HepG2 (cell line): ENCODE measurements around the gene WDR83. TPM values are rescaled to one million over a fixed set of nuclear protein-coding genes. Genes with fewer than 3 reads are reported as not detected.

Experiments used
- ADNP ChIP-seq: sonication (generic); formaldehyde crosslinking; IDR thresholded peaks from 2 replicates; pipeline ENCODE4 v1.4.0; 2020; ENCODE audit warnings: missing genetic modification reagents
- AGO2 ChIP-seq: fragments of 200-400 bp; formaldehyde crosslinking; optimal IDR thresholded peaks from 2 replicates; pipeline ENCODE3; 2017; ENCODE audit warnings: mild to moderate bottlenecking, low read depth, low read length, moderate library complexity
- CBX5 ChIP-seq: sonication (generic); formaldehyde crosslinking; IDR thresholded peaks from 2 replicates; pipeline ENCODE4 v1.4.0; 2020; ENCODE audit warnings: missing genetic modification reagents, borderline replicate concordance
- CREB1 ChIP-seq, 2 experiments: fragments of 450-650 bp in 1 of 2; IDR thresholded peaks; 2 replicates each; pipeline ENCODE4 v1.6.1; 2016 to 2017; ENCODE audit warnings: control low read depth in 1 of 2, mild to moderate bottlenecking in 1 of 2, missing compliant biosample characterization in 1 of 2, missing genetic modification characterization in 1 of 2
- ETV5 ChIP-seq: IDR thresholded peaks from 2 replicates; pipeline ENCODE4 v1.6.1; 2018; ENCODE audit warnings: missing biosample characterization, missing genetic modification reagents, inconsistent platforms, borderline replicate concordance
- ETV6 ChIP-seq: sonication (generic); formaldehyde crosslinking; conservative IDR thresholded peaks from 2 replicates; pipeline ENCODE4 v1.4.0; 2020; ENCODE audit warnings: missing genetic modification reagents
- FOSL2 ChIP-seq: sonication (generic); formaldehyde crosslinking; IDR thresholded peaks from 2 replicates; pipeline ENCODE4 v1.4.0; 2020; ENCODE audit warnings: missing genetic modification reagents
- HIC2 ChIP-seq: sonication (generic); formaldehyde crosslinking; IDR thresholded peaks from 2 replicates; pipeline ENCODE4 v1.9.0; 2022; ENCODE audit warnings: low read depth, missing genetic modification reagents
- IRF9 ChIP-seq: sonication (generic); formaldehyde crosslinking; IDR thresholded peaks from 2 replicates; pipeline ENCODE4 v1.8.0; 2022; ENCODE audit warnings: missing genetic modification reagents, mild to moderate bottlenecking, borderline replicate concordance
- ISL2 ChIP-seq: sonication (generic); formaldehyde crosslinking; IDR thresholded peaks from 2 replicates; pipeline ENCODE4 v1.5.0; 2020; ENCODE audit warnings: missing genetic modification reagents
- NCOA2 ChIP-seq: sonication (generic); formaldehyde crosslinking; IDR thresholded peaks from 2 replicates; pipeline ENCODE4 v1.8.0; 2022; ENCODE audit warnings: inconsistent platforms
- PAWR ChIP-seq: sonication (generic); formaldehyde crosslinking; IDR thresholded peaks from 2 replicates; pipeline ENCODE4 v1.4.0; 2020; ENCODE audit warnings: missing genetic modification reagents, mild to moderate bottlenecking, borderline replicate concordance
- PCBP2 ChIP-seq: fragments of 200-400 bp; formaldehyde crosslinking; optimal IDR thresholded peaks from 2 replicates; pipeline ENCODE3; 2018; ENCODE audit warnings: low read length, low read depth; ENCODE audit not compliant: poor library complexity, severe bottlenecking
- RFX3 ChIP-seq: IDR thresholded peaks from 2 replicates; pipeline ENCODE4 v1.6.1; 2016; ENCODE audit warnings: missing biosample characterization, missing genetic modification reagents
- SIN3A ChIP-seq: IDR thresholded peaks from 2 replicates; pipeline ENCODE4 v1.6.1; 2011; ENCODE audit warnings: low read depth, mild to moderate bottlenecking, control low read depth, low read length, borderline replicate concordance
- TERF1 ChIP-seq: sonication (generic); formaldehyde crosslinking; IDR thresholded peaks from 2 replicates; pipeline ENCODE4 v1.8.0; 2022; ENCODE audit warnings: mild to moderate bottlenecking, missing genetic modification reagents, moderate library complexity
- TOPORS ChIP-seq: sonication (generic); formaldehyde crosslinking; IDR thresholded peaks from 2 replicates; pipeline ENCODE4 v1.8.0; 2023; ENCODE audit warnings: mild to moderate bottlenecking, missing genetic modification reagents
- ZFP37 ChIP-seq: sonication (generic); formaldehyde crosslinking; IDR thresholded peaks from 2 replicates; pipeline ENCODE4 v1.4.0; 2020; ENCODE audit warnings: missing genetic modification reagents, borderline replicate concordance
- ZMYM4 ChIP-seq: sonication (generic); formaldehyde crosslinking; IDR thresholded peaks from 2 replicates; pipeline ENCODE4 v1.8.1; 2023; ENCODE audit warnings: mild to moderate bottlenecking, missing genetic modification reagents
- ZNF225 ChIP-seq: sonication (generic); formaldehyde crosslinking; IDR thresholded peaks from 2 replicates; pipeline ENCODE4 v1.4.0; 2020; ENCODE audit warnings: mild to moderate bottlenecking, missing genetic modification reagents
- ZNF362 ChIP-seq: sonication (generic); formaldehyde crosslinking; IDR thresholded peaks from 2 replicates; pipeline ENCODE4 v1.4.0; 2020; ENCODE audit warnings: missing genetic modification reagents, mild to moderate bottlenecking, borderline replicate concordance
- ZNF430 ChIP-seq: sonication (generic); formaldehyde crosslinking; IDR thresholded peaks from 2 replicates; pipeline ENCODE4 v1.9.0; 2021; ENCODE audit warnings: mild to moderate bottlenecking, missing genetic modification reagents
- ZNF557 ChIP-seq: sonication (generic); formaldehyde crosslinking; IDR thresholded peaks from 2 replicates; pipeline ENCODE4 v1.4.0; 2020; ENCODE audit warnings: missing genetic modification reagents
- ZNF562 ChIP-seq: sonication (generic); formaldehyde crosslinking; IDR thresholded peaks from 2 replicates; pipeline ENCODE4 v1.8.0; 2022; ENCODE audit warnings: missing genetic modification reagents, borderline replicate concordance
- ZNF841 ChIP-seq: sonication (generic); formaldehyde crosslinking; IDR thresholded peaks from 2 replicates; pipeline ENCODE4 v1.8.1; 2023; ENCODE audit warnings: missing genetic modification reagents, borderline replicate concordance
- polyA plus RNA-seq, 8 experiments: library from polyadenylated mRNA; depleted of rRNA in 3 of 8; stranded (reverse) in 7 of 8; unstranded in 1 of 8; fragments of >200 nt; fragmentation: Illumina TruSeq in 4 of 8; extraction: Trizol in 4 of 8; gene quantifications; 2 replicates each; pipeline versions ENCODE4 v1.2.1 to v1.2.3, GENCODE V29; 2011 to 2016; ENCODE audit warnings: low read depth in 4 of 8, missing spikeins in 1 of 8, mixed read lengths in 1 of 8; ENCODE audit not compliant: insufficient read depth in 1 of 8
- total RNA-seq, 5 experiments: library from RNA; depleted of rRNA; stranded (reverse); fragments of >200 nt; fragmentation: Illumina TruSeq; extraction: Trizol; gene quantifications; 2 replicates each; pipeline ENCODE4 v1.2.3, GENCODE V29; 2016; ENCODE audit warnings: low read depth in 1 of 5

The WDR83 gene
- total and polyA plus RNA-seq, 2 of the 13 experiments (the other 11 are each of a cell fraction or from before 2014, with no cell fraction given): 4.5 to 10.7 TPM

GRCh38 chr19:12722566-12723380 lies 56.2 kb downstream of the WDR83 start (continued):
- peak; percentile 73 for TF ChIP-seq ETV5 (CRISPR knock-in tag)
- TF ChIP-seq PCBP2: no peak
- 0 out of 2 replicates have a peak, but pooled peaks have one; percentile 24 for TF ChIP-seq NCOA2 (CRISPR knock-in tag)
- peak; percentile 97 for TF ChIP-seq ZNF362
- no peak for TF ChIP-seq RFX3 (CRISPR knock-in tag)
- TF ChIP-seq SIN3A: peak; percentile 93
- TF ChIP-seq CBX5 (CRISPR knock-in tag): no peak
- TF ChIP-seq ETV6 (CRISPR knock-in tag): no peak
- TF ChIP-seq TOPORS (CRISPR knock-in tag): 0 out of 2 replicates have a peak, but pooled peaks have one; percentile 14
- no peak for TF ChIP-seq HIC2 (CRISPR knock-in tag)
- no peak for TF ChIP-seq ZMYM4 (CRISPR knock-in tag)
- TF ChIP-seq ZNF430 (CRISPR knock-in tag): no peak
- TF ChIP-seq TERF1: no peak
- TF ChIP-seq ZNF557 (CRISPR knock-in tag): peak; percentile 74; the same call in 1 of the 2 replicates
- no peak for TF ChIP-seq ZNF225 (CRISPR knock-in tag)
- 0 out of 2 replicates have a peak, but pooled peaks have one; percentile 31 for TF ChIP-seq ISL2 (CRISPR knock-in tag)
- 0 out of 2 replicates have a peak, but pooled peaks have one; percentile 39 for TF ChIP-seq IRF9 (CRISPR knock-in tag)
- peak; percentile 41; the same call in 1 of the 2 replicates for TF ChIP-seq FOSL2 (CRISPR knock-in tag)
- 0 out of 2 replicates have a peak, but pooled peaks have one; percentile 43 for TF ChIP-seq ZFP37 (CRISPR knock-in tag)
- no peak for TF ChIP-seq PAWR (CRISPR knock-in tag)
- no peak for TF ChIP-seq ADNP
- TF ChIP-seq CREB1 (IDR thresholded peaks at IDR 0.05): peak; percentile 67
- peak; percentile 83 for TF ChIP-seq CREB1 (CRISPR knock-in tag; IDR thresholded peaks at IDR 0.05)
- TF ChIP-seq AGO2: peak; percentile 25
- TF ChIP-seq ZNF562 (CRISPR knock-in tag): no peak
- no peak for TF ChIP-seq ZNF841 (CRISPR knock-in tag)
